Stimulated activated naive B cell treated with anti-CD40 and anti-IgM and Interleukin-4, amounts not matched to agents 10 μg/mL and 1 μg/mL and 100 μg/mL, for 72 hours (primary cell): ENCODE results near the gene PC.
A peak's percentile ranks its signal among the peaks of the same experiment; 100 is the strongest.

ENCODE experiments used
- ATAC-seq, 2 donors: fragments of 150-1000 bp; cut with Tn5 transposase; replicated peaks; 2 replicates each; pipeline ENCODE4 v1.10.0; 2021; ENCODE audit warnings: moderate library complexity in 1 of 2
- DNase-seq: peaks from one replicate; pipeline ENCODE4 v3.0.0; 2021
- H3K27ac Mint-ChIP-seq: one replicate; pipeline ENCODE4 v1.8.0; 2022; ENCODE audit warnings: mild to moderate bottlenecking, mixed read lengths
- H3K27me3 Mint-ChIP-seq, 2 donors: one replicate each; pipeline ENCODE4 v1.8.0; 2022; ENCODE audit warnings: mixed read lengths in 2 of 2
- H3K36me3 Mint-ChIP-seq, 2 donors: one replicate each; pipeline ENCODE4 v1.8.0; 2022; ENCODE audit warnings: mixed read lengths in 2 of 2, mild to moderate bottlenecking in 1 of 2
- H3K4me1 Mint-ChIP-seq, 2 donors: one replicate each; pipeline ENCODE4 v1.8.0; 2022; ENCODE audit warnings: mixed read lengths in 2 of 2, mild to moderate bottlenecking in 1 of 2
- H3K4me3 Mint-ChIP-seq, 2 donors: one replicate each; pipeline ENCODE4 v1.8.0; 2022; ENCODE audit warnings: mild to moderate bottlenecking in 2 of 2, mixed read lengths in 2 of 2, moderate library complexity in 1 of 2
- H3K9me3 Mint-ChIP-seq, 2 donors: one replicate each; pipeline ENCODE4 v1.8.0; 2022; ENCODE audit warnings: mixed read lengths in 2 of 2, mild to moderate bottlenecking in 1 of 2

PC gene

GRCh38 chr11:66904055-66904454 lies 54.1 kb downstream of the PC start:
- Mint-ChIP-seq H3K4me1 (no peaks in the 10 kb centered on the region), H3K27ac (no peak overlapping the region), H3K27me3 (peaks cover 7 to 17% of the 10 kb centered on the region in 2 donors), H3K4me3 (no peak overlapping the region), H3K9me3 (no peaks in the 10 kb centered on the region), H3K36me3 (no peaks in the 10 kb centered on the region)
- no peak for DNase-seq
- ATAC-seq = no peak

- Mint-ChIP-seq H3K9me3 (no peaks in the 10 kb centered on the region), H3K27me3 (peaks cover 7 to 17% of the 10 kb centered on the region in 2 donors), H3K36me3 (no peaks in the 10 kb centered on the region), H3K27ac (no peak overlapping the region), H3K4me3 (no peak overlapping the region), H3K4me1 (no peaks in the 10 kb centered on the region)
- DNase-seq = no peak
- no peak for ATAC-seq
Measured at GRCh38 chr11:66902486-66903177, 55.6 kb downstream of the PC start.

GRCh38 chr11:66901964-66902390 lies 56.2 kb downstream of the PC start:
- no peak for ATAC-seq
- Mint-ChIP-seq H3K4me3 (no peak overlapping the region), H3K36me3 (no peaks in the 10 kb centered on the region), H3K27me3 (peaks cover 7 to 17% of the 10 kb centered on the region in 2 donors), H3K9me3 (no peaks in the 10 kb centered on the region), H3K4me1 (no peaks in the 10 kb centered on the region), H3K27ac (no peak overlapping the region)
- DNase-seq = no peak

- peaks cover 5 to 9% of the 10 kb centered on the region in 2 donors for H3K4me1 Mint-ChIP-seq
- H3K4me3 Mint-ChIP-seq = no peak overlapping the region
- peaks cover 11 to 32% of the 10 kb centered on the region in 2 donors for H3K27me3 Mint-ChIP-seq
- no peak overlapping the region for H3K27ac Mint-ChIP-seq
- no peak for ATAC-seq
- DNase-seq = no peak
- no peaks in the 10 kb centered on the region for H3K9me3 Mint-ChIP-seq
- no peaks in the 10 kb centered on the region for H3K36me3 Mint-ChIP-seq
Measured at GRCh38 chr11:66894141-66894540, 64.0 kb downstream of the PC start.

GRCh38 chr11:66892911-66893310 lies 65.3 kb downstream of the PC start:
- DNase-seq (no peak), ATAC-seq (no peak)
- Mint-ChIP-seq H3K9me3 (no peaks in the 10 kb centered on the region), H3K27me3 (peaks cover 11 to 38% of the 10 kb centered on the region in 2 donors), H3K36me3 (no peaks in the 10 kb centered on the region), H3K4me1 (peaks cover 5 to 9% of the 10 kb centered on the region in 2 donors), H3K27ac (no peak overlapping the region), H3K4me3 (no peak overlapping the region)

GRCh38 chr11:66891851-66892660 lies 66.1 kb downstream of the PC start:
- H3K27ac Mint-ChIP-seq = no peak overlapping the region
- ATAC-seq (peak; percentile 74 to 93), DNase-seq (peak; percentile 18)
- peaks cover 11 to 40% of the 10 kb centered on the region in 2 donors for H3K27me3 Mint-ChIP-seq
- no peak overlapping the region for H3K4me3 Mint-ChIP-seq
- peaks cover 5 to 9% of the 10 kb centered on the region in 2 donors for H3K4me1 Mint-ChIP-seq
- H3K36me3 Mint-ChIP-seq = no peaks in the 10 kb centered on the region
- no peaks in the 10 kb centered on the region for H3K9me3 Mint-ChIP-seq

- Mint-ChIP-seq H3K36me3 (no peaks in the 10 kb centered on the region), H3K27me3 (peaks cover 11 to 34% of the 10 kb centered on the region in 2 donors), H3K9me3 (no peaks in the 10 kb centered on the region), H3K4me3 (no peak overlapping the region), H3K27ac (no peak overlapping the region), H3K4me1 (peaks cover 5 to 9% of the 10 kb centered on the region in 2 donors)
- ATAC-seq (no peak), DNase-seq (no peak)
Measured at GRCh38 chr11:66889960-66890359, 68.2 kb downstream of the PC start.

GRCh38 chr11:66888282-66888681 lies 69.9 kb downstream of the PC start:
- Mint-ChIP-seq H3K36me3 (no peaks in the 10 kb centered on the region), H3K4me1 (peaks cover 6 to 11% of the 10 kb centered on the region in 2 donors), H3K27ac (no peak overlapping the region), H3K4me3 (no peak overlapping the region), H3K27me3 (peaks cover 3 to 23% of the 10 kb centered on the region in 2 donors), H3K9me3 (no peaks in the 10 kb centered on the region)
- ATAC-seq (no peak), DNase-seq (no peak)

- H3K9me3 Mint-ChIP-seq = no peaks in the 10 kb centered on the region
- no peaks in the 10 kb centered on the region for H3K36me3 Mint-ChIP-seq
Measured at GRCh38 chr11:66887526-66887925, 70.7 kb downstream of the PC start.

GRCh38 chr11:66886671-66887221 lies 71.4 kb downstream of the PC start:
- H3K4me1 Mint-ChIP-seq = peaks cover 4 to 12% of the 10 kb centered on the region in 2 donors
- no peaks in the 10 kb centered on the region for H3K36me3 Mint-ChIP-seq
- no peak overlapping the region for H3K27ac Mint-ChIP-seq
- peaks cover 5 to 18% of the 10 kb centered on the region in 2 donors for H3K27me3 Mint-ChIP-seq
- no peak for ATAC-seq
- no peak overlapping the region for H3K4me3 Mint-ChIP-seq
- no peaks in the 10 kb centered on the region for H3K9me3 Mint-ChIP-seq
- DNase-seq = no peak

More at GRCh38 chr11:66887526-66887925, 70.7 kb downstream of the PC start:
- H3K27me3 Mint-ChIP-seq = peaks cover 5 to 24% of the 10 kb centered on the region in 2 donors
- DNase-seq (no peak), ATAC-seq (no peak)
- H3K27ac Mint-ChIP-seq = no peak overlapping the region
- peak overlapping the region in 1 of 2 donors; percentile 14 for H3K4me3 Mint-ChIP-seq
- peaks cover 9 to 19% of the 10 kb centered on the region in 2 donors for H3K4me1 Mint-ChIP-seq

GRCh38 chr11:66885950-66886440 lies 72.2 kb downstream of the PC start:
- no peaks in the 10 kb centered on the region for H3K9me3 Mint-ChIP-seq
- no peak overlapping the region for H3K4me3 Mint-ChIP-seq
- no peak for ATAC-seq
- H3K27ac Mint-ChIP-seq = no peak overlapping the region
- H3K36me3 Mint-ChIP-seq = no peaks in the 10 kb centered on the region
- peaks cover 4 to 10% of the 10 kb centered on the region in 2 donors for H3K4me1 Mint-ChIP-seq
- no peak for DNase-seq
- H3K27me3 Mint-ChIP-seq = peaks cover 5 to 16% of the 10 kb centered on the region in 2 donors

GRCh38 chr11:66885469-66885868 lies 72.7 kb downstream of the PC start:
- no peak overlapping the region for H3K27ac Mint-ChIP-seq
- peaks cover 4 to 10% of the 10 kb centered on the region in 2 donors for H3K4me1 Mint-ChIP-seq

GRCh38 chr11:66884443-66884842 lies 73.7 kb downstream of the PC start:
- no peak overlapping the region for H3K27ac Mint-ChIP-seq
- H3K9me3 Mint-ChIP-seq = no peaks in the 10 kb centered on the region
- DNase-seq = no peak

More at GRCh38 chr11:66885469-66885868, 72.7 kb downstream of the PC start:
- H3K36me3 Mint-ChIP-seq = no peaks in the 10 kb centered on the region
- no peak for DNase-seq
- H3K4me3 Mint-ChIP-seq = no peak overlapping the region
- H3K9me3 Mint-ChIP-seq = no peaks in the 10 kb centered on the region
- no peak for ATAC-seq
- H3K27me3 Mint-ChIP-seq = peaks cover 5 to 16% of the 10 kb centered on the region in 2 donors

More at GRCh38 chr11:66884443-66884842, 73.7 kb downstream of the PC start:
- Mint-ChIP-seq H3K4me1 (peaks cover 4 to 10% of the 10 kb centered on the region in 2 donors), H3K36me3 (no peaks in the 10 kb centered on the region), H3K27me3 (peaks cover 8 to 16% of the 10 kb centered on the region in 2 donors), H3K4me3 (no peak overlapping the region)
- ATAC-seq = no peak
